ENCODE measurements around the gene DOCK8.

GRCh38 chr9:450057-450456 lies 235.4 kb downstream of the DOCK8 start:
- TF ChIP-seq POLR2AphosphoS5 (IDR thresholded peaks at IDR 0.05) (no peak), CTCF (IDR thresholded peaks at IDR 0.05) (no peak), POLR2A (IDR thresholded peaks at IDR 0.05) (no peak)
